Measurements from ENCODE around the gene CSPG4.

DNA sequence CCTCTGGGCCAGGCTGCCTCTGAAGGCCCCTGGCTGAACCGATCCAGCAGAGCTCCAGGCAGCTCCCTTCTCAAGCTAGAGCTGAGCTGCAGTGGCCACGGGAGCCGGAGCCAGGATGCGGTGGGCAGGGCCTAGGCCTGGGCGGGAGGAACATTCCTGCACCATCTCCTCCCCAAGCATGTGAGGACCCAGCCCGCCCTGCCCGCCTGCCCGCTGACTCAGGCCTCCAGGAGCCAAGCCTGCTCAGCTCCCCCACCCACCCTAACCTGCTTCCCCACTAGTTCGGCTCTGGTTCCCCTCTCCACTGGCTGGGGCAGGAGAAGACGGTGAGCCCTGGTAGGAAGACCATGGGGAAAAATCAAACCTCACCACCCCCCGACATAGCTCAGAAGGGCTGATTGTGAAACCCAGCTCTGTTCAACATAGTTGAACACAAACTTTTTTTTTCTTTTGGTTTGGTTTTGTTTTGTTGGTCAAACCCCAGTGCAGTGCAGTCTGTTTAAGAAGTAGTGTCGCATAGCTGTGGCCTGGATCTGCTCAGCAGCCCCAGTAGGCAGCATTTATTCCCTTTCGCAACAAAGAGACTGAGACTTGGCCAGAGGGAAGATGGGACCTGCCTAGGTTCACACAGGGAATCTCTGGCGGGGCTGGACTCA lies 51.4 kb downstream of the CSPG4 start:
- TF ChIP-seq, protein P1, sequence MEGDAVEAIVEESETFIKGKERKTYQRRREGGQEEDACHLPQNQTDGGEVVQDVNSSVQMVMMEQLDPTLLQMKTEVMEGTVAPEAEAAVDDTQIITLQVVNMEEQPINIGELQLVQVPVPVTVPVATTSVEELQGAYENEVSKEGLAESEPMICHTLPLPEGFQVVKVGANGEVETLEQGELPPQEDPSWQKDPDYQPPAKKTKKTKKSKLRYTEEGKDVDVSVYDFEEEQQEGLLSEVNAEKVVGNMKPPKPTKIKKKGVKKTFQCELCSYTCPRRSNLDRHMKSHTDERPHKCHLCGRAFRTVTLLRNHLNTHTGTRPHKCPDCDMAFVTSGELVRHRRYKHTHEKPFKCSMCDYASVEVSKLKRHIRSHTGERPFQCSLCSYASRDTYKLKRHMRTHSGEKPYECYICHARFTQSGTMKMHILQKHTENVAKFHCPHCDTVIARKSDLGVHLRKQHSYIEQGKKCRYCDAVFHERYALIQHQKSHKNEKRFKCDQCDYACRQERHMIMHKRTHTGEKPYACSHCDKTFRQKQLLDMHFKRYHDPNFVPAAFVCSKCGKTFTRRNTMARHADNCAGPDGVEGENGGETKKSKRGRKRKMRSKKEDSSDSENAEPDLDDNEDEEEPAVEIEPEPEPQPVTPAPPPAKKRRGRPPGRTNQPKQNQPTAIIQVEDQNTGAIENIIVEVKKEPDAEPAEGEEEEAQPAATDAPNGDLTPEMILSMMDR (IDR thresholded peaks at IDR 0.05; ENCODE audit: low read length), result no peak
- TF ChIP-seq EZH2 (optimal IDR thresholded peaks at IDR 0.05; ENCODE audit: low read depth, low read length), result no peak

All from MM.1S (cell line).